Fibroblast of skin of left biceps (primary cell): ENCODE results near the gene KRT27.
A peak's percentile ranks its signal among the peaks of the same experiment; 100 is the strongest.

Experiments used
- DNase-seq, 2 experiments: peaks; one replicate each; pipeline ENCODE4 v3.0.0-alpha.2; 2013; ENCODE audit warnings: low read depth in 2 of 2

KRT27 gene

DNA sequence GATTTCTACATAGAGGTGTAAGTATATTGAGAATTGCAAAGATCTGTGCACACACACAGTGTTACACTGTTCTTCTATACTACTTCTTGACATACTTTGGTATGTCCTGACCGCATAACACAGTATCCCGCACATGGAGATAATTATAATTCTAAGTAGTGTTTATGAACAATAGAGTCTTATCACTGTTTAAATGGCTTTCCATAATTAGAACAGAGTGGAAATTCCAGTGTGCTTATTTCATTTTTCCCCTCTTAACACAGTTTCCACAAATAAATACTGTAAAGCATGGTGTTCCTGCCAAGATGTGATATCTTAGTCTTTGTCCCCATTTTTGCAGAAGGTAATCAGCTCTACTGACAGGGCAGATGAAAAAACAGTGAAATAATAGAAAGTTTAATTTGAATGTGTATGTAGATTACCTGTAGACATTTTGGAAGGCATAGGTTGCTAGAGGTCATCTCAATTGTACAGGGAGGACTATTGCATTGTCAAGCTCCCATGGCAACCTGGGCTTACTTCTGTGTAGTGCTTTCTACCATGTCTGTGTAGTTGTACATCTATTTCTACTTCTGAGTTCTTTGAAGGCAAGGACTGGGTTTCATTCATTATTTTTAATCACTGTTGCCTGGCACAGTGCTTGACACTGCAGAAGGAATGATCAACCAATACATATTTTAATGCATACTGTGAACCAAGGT is 27.5 kb upstream of the KRT27 start:
- DNase-seq: peak; percentile 49 to 50

DNA sequence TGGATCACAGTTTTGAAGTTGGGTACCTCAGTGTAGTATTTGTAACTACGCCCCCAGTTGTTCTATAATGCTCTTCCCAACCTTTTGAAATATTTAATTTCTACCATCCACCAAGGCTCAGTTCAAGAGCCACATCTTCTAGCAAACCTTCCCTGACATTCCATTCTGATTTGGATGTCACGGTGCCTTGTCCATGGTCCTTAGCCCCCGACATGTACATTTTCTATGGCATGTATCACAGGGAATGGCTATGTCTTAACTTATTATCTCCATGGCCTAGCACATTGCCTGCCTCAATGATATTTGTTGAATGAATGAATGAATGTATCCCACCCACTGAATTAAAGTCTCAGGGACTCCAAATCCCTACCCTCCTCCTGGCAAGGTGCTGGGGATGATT is 23.8 kb upstream of the KRT27 start:
- no peak for DNase-seq

- DNase-seq: peak in 1 of 2 experiments; percentile 29
These were observed 21.3 kb upstream of the KRT27 start for GRCh38 chr17:40803617-40804082.

GRCh38 chr17:40801157-40801556 is 18.8 kb upstream of the KRT27 start:
- DNase-seq: no peak

DNA sequence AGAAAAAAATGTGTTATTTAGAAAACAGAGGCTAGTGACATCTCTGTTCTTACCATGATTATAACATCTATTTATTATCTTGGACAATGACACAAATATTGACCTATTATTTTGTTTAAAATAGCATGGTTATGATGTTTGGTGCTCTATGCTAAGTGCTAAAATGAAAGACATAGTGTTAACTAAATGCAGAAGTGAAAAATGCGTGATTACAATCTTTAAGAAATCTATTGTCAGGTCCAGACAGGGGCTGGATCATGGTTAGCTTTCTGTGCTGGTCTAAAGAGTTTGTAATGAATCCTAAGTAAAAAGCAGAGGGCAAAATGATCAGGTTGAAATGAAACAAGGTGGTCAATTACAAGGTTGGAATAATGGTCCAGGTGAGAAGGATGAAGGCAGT is 18.0 kb upstream of the KRT27 start:
- no peak for DNase-seq

DNA sequence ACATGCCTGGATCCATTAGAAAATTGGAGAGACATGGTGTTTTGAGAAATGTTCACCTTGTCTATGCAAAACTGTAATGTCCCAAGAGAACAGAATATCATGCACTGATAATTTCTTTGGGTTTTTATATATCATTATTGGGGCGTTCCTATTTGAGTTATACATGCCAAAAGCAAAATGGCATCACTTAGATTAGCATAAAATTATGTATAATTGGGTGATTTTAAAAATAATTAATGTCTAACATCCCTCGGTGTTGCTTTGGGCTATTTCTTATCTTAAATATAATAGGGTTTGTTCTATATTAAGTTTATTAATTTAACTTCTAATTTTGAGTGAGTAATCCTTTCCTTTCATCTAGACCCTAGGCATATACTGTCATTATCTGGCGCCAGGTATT is 17.5 kb upstream of the KRT27 start, which contains the start of gene KRT28:
KRT28 (minus strand) TSS at position 101 of the 400 bp plus-strand sequence; CDS start at position 35, 66 bp downstream.
- DNase-seq: no peak

GRCh38 chr17:40796846-40797245 is 14.5 kb upstream of the KRT27 start:
- no peak for DNase-seq

GRCh38 chr17:40795019-40795667 is 12.8 kb upstream of the KRT27 start:
- DNase-seq: no peak

- DNase-seq: no peak
These were observed 12.1 kb upstream of the KRT27 start for GRCh38 chr17:40794466-40794865.

DNA sequence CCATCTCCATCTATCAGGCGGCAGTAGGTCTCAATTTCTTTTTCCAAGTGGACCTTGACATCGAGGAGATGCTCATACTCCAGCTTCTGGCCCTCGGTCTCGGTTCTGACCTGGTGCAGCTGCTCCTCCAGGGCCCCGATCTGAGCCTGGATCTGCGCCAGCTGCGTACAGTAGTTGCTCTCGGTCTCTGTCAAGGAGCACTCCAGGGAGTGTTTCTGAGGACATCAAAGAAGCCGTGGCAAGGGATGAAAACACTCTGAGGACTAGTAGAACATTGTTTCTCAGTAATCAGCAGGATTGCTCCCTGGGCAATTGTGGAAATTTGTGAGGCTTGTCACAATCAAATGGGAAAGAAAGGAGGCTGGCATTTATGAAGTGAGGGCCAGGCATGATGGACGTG is 11.5 kb upstream of the KRT27 start:
- no peak for DNase-seq

- DNase-seq: no peak
These were observed 9.6 kb upstream of the KRT27 start for GRCh38 chr17:40791787-40792436.

DNA sequence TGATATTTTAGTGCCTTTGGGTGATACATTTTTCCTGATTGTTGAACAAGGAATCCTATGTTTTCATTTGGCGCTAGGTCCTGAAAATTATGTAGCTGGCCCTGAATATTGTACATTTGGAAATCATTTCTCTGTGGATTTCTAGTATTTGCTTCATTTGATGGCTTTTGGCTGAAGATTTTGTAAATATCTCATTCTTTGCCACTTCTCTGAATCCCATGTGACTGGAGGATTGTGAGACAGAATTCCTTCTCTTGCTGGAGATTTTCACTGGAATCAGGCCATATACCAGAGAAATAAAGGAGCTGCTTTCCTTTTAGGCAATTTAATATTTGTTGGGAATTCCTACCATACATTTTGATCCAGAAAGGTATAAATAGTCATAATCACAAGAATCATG is 8.8 kb upstream of the KRT27 start:
- DNase-seq: no peak

GRCh38 chr17:40779181-40779909 is 3.0 kb downstream of the KRT27 start:
- DNase-seq: no peak

- DNase-seq: no peak
These were observed 3.9 kb downstream of the KRT27 start for GRCh38 chr17:40778461-40778860.

DNA sequence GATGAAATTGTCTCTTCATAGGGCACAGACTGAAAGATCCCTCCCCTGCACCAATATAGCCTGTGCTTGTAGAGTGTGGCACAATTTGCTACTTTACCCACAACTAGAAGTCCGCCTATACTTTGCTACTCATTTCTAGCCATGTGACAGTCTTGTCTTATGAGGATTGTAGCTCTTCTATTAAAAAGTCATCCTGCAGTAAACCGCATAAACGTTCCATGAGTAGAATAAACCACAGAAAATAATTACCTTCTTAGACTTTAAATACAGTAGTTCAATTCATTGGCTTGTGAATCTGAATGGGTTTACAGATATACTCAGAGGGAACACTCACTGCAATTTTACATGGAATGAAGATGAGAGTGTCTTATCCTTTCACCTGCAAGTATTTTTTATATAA is 4.4 kb downstream of the KRT27 start:
- no peak for DNase-seq

DNA sequence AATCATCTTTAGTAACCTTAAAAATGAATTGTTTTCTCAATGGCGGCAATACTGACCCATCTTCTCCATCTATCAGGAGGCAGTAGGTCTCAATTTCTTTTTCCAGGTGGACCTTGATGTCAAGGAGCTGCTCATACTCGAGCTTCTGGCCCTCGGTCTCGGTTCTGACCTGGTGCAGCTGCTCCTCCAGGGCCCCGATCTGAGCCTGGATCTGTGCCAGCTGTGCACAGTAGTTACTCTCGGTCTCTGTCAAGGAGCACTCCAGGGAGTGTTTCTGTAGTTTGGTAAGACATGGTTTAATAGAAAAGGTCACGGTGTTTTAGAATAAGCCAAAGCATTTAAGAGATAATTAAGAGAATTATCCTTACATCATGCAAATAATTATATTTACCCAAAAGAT is 4.9 kb downstream of the KRT27 start:
- no peak for DNase-seq

- no peak for DNase-seq
These were observed 6.4 kb downstream of the KRT27 start for GRCh38 chr17:40775945-40776344.

DNA sequence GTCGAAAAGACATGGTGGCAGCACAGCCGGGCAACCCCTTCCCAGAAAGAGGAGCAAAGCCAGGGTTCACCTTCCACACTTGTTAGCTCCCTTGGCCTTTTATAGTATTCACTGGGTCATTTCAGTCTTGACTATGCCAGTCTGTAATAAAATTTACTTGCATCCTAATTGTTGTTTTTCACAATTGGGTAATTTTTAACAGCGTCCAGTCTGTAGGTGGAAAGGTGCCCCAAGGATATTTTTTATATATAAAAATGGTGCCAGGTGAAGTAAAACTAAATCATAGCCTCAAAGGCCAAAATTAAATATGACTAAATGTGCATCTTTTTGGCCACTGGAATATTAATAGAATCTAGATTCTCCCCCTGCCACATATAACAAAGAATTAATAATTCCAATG is 10.2 kb downstream of the KRT27 start, which contains the start of gene KRT26:
KRT26 (minus strand) TSS at position 101 of the 400 bp plus-strand sequence; CDS start at position 13, 88 bp downstream.
- no peak for DNase-seq

- DNase-seq: no peak
These were observed 16.7 kb downstream of the KRT27 start for GRCh38 chr17:40765657-40766056.

DNA sequence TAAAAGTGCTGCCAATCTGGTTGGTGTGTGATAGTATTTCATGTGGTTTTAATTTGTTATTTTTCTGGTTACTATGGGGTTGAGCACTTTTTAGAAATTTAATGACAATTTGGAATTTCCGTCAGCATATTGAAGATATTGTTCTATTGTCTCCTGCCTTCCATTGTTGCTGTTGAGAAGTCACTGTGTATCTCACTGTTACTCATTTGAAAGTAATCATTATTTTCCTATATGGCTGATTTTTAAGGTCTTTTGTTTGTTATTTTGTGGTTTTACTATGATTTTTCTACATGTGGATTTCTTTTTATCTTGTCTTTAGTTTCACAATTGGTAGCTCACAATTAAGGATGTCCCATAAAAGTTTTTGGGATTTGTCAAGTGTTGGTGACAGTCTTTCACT is 18.6 kb downstream of the KRT27 start:
- no peak for DNase-seq

- DNase-seq: no peak
These were observed 22.0 kb downstream of the KRT27 start for GRCh38 chr17:40760105-40761016.
